K562 (cell line): ENCODE measurements around the gene RCOR2. TPM values are rescaled to one million over a fixed set of nuclear protein-coding genes. Genes with fewer than 3 reads are reported as not detected.

Experiments used
- BRF1 ChIP-seq: IDR thresholded peaks from 3 replicates; pipeline ENCODE4 v1.6.1; 2011; ENCODE audit warnings: borderline replicate concordance, mild to moderate bottlenecking; ENCODE audit not compliant: insufficient read length; ENCODE audit errors: extremely low read depth
- CTBP1 ChIP-seq: fragments of 450-650 bp; IDR thresholded peaks from 2 replicates; pipeline ENCODE4 v1.6.1; 2016; ENCODE audit warnings: borderline replicate concordance
- CTCF ChIP-seq, 3 experiments: IDR thresholded peaks in 2 of 3; conservative IDR thresholded peaks in 1 of 3; 2 replicates each; pipeline ENCODE4 v1.5.1; 2011 to 2012; ENCODE audit warnings: low read length in 3 of 3, mild to moderate bottlenecking in 3 of 3, control low read depth in 2 of 3, improper control_type of control experiment in 1 of 3, inconsistent platforms in 1 of 3, low read depth in 1 of 3, mixed read lengths in 1 of 3, moderate library complexity in 1 of 3; ENCODE audit not compliant: insufficient read depth in 2 of 3
- GABPB1 ChIP-seq: sonication (generic); formaldehyde crosslinking; IDR thresholded peaks from 2 replicates; pipeline ENCODE4 v1.8.0; 2022; ENCODE audit warnings: mild to moderate bottlenecking, missing genetic modification reagents
- HOXB6 ChIP-seq: fragments of 250-450 bp; sonication (Bioruptor Pico); IDR thresholded peaks from 2 replicates; pipeline ENCODE4 v1.5.1; 2022; ENCODE audit warnings: mild to moderate bottlenecking, borderline replicate concordance
- MBD2 ChIP-seq: sonication (generic); IDR thresholded peaks from 2 replicates; pipeline ENCODE4 v1.6.1; 2016; ENCODE audit warnings: low read depth, borderline replicate concordance
- MNT ChIP-seq, 2 experiments: fragments of 450-650 bp; conservative IDR thresholded peaks; 2 replicates each; pipeline ENCODE4 v1.6.1; 2017; ENCODE audit warnings: mild to moderate bottlenecking in 2 of 2, moderate library complexity in 2 of 2
- PURB ChIP-seq: sonication (generic); formaldehyde crosslinking; IDR thresholded peaks from 2 replicates; pipeline ENCODE4 v1.9.0; 2021; ENCODE audit warnings: low read depth, mild to moderate bottlenecking, missing genetic modification reagents
- SMARCC2 ChIP-seq: fragments of 450-650 bp; IDR thresholded peaks from 2 replicates; pipeline ENCODE4 v1.6.1; 2017; ENCODE audit warnings: antibody characterized with exemption, moderate library complexity, mild to moderate bottlenecking, low read depth
- SUPT5H ChIP-seq: fragments of 450-650 bp; IDR thresholded peaks from 2 replicates; pipeline ENCODE4 v1.6.1; 2016
- TAF7 ChIP-seq: fragments of 450-650 bp; IDR thresholded peaks from 2 replicates; pipeline ENCODE4 v1.6.1; 2016; ENCODE audit warnings: missing genetic modification characterization, missing compliant biosample characterization
- ZBED1 ChIP-seq: IDR thresholded peaks from 2 replicates; pipeline ENCODE4 v1.6.1; 2014
- ZNF232 ChIP-seq: sonication (generic); formaldehyde crosslinking; IDR thresholded peaks from 2 replicates; pipeline ENCODE4 v1.8.0; 2022; ENCODE audit warnings: mild to moderate bottlenecking, missing genetic modification reagents
- ZNF384 ChIP-seq: IDR thresholded peaks from 2 replicates; pipeline ENCODE4 v1.6.1; 2012; ENCODE audit warnings: low read depth, low read length, improper control_type of control experiment
- ZNF398 ChIP-seq: fragments of 250-450 bp; sonication (Bioruptor Pico); IDR thresholded peaks from 2 replicates; pipeline ENCODE4 v1.8.0; 2021; ENCODE audit warnings: moderate library complexity, mild to moderate bottlenecking, inconsistent platforms
- ZNF407 ChIP-seq: fragments of 450-650 bp; IDR thresholded peaks from 2 replicates; pipeline ENCODE4 v1.6.1; 2016; ENCODE audit warnings: low read depth
- polyA plus RNA-seq, 8 experiments: library from polyadenylated mRNA; depleted of rRNA in 4 of 8; stranded (reverse) in 5 of 8; unstranded in 3 of 8; fragments of >200 nt; fragmentation: Nextera tagmentation in 2 of 8; fragmentation: Illumina TruSeq in 1 of 8; extraction: Ambion mirVana in 2 of 8; extraction: Trizol in 1 of 8; gene quantifications; 2 replicates each; pipeline versions ENCODE4 v1.2.1 to v1.2.3, GENCODE V29; 2011 to 2014; ENCODE audit warnings: inconsistent platforms in 1 of 8, missing spikeins in 1 of 8
- total RNA-seq, 7 experiments: library from RNA; depleted of rRNA in 6 of 7; stranded (reverse); fragments of >200 nt in 6 of 7; fragmentation: Illumina TruSeq in 2 of 7; extraction: Trizol in 2 of 7; gene quantifications; 2 replicates each; pipeline versions ENCODE4 v1.2.1 to v1.2.3, GENCODE V29; 2011 to 2021; ENCODE audit warnings: low replicate concordance in 1 of 7

The RCOR2 gene
- total and polyA plus RNA-seq, 9 of the 15 experiments (the other 6 are each of a cell fraction or from before 2014, with no cell fraction given), result 0.04 to 6.5 (median 2.5) TPM; not detected in 1

- TF ChIP-seq ZNF398 (no peak), MBD2 (no peak), SMARCC2 (no peak), SUPT5H (no peak), PURB (no peak), ZNF384 (no peak), ZBED1 (no peak), TAF7 (tag) (no peak), GABPB1 (no peak), BRF1 (no peak), HOXB6 (no peak), CTBP1 (peak; percentile 54; the same call in 1 of the 2 replicates), ZNF232 (CRISPR knock-in tag) (no peak), CTCF (IDR thresholded peaks at IDR 0.05 in 2 of 3, conservative IDR thresholded peaks at IDR 0.05 in 1 of 3; ENCODE audit: insufficient read depth in 2 of 3, low read depth in 1 of 3, low read length in 3 of 3) (peak; percentile 65 to 90 (median 74)), MNT (conservative IDR thresholded peaks at IDR 0.05) (peak in 1 of 2 experiments; percentile 55; a peak in 2 of 4 replicates), ZNF407 (no peak)
Measured at GRCh38 chr11:63920939-63921417, 4.0 kb upstream of the RCOR2 start (continued).
